Neuronal stem cell (in vitro differentiated cells): Measurements from ENCODE around the gene CBARP.
"Not testable (repeated sequence)": the region's sequence is repeated elsewhere in the genome, so short reads cannot be mapped to it uniquely, and the experiment has no call there.

Experiments
- DNase-seq: peaks from one replicate; pipeline ENCODE4 v3.0.0-alpha.2; 2013; ENCODE audit warnings: low spot score
- H2AFZ ChIP-seq: one replicate; pipeline ENCODE4 v1.6.1; 2013; ENCODE audit warnings: mild to moderate bottlenecking, low read length, inconsistent platforms
- H2AK5ac ChIP-seq: 2 replicates; pipeline ENCODE4 v1.6.1; 2013; ENCODE audit warnings: low read depth, mild to moderate bottlenecking, inconsistent platforms, low read length, moderate library complexity, mixed read lengths
- H2BK120ac ChIP-seq: 2 replicates; pipeline ENCODE4 v1.6.1; 2013; ENCODE audit warnings: low read depth, mild to moderate bottlenecking, inconsistent platforms, low read length, moderate library complexity, mixed read lengths
- H2BK12ac ChIP-seq: one replicate; pipeline ENCODE4 v1.6.1; 2013; ENCODE audit warnings: low read length, inconsistent platforms
- H2BK15ac ChIP-seq: 2 replicates; pipeline ENCODE4 v1.6.1; 2013; ENCODE audit warnings: mild to moderate bottlenecking, low read length, inconsistent platforms, mixed read lengths
- H2BK5ac ChIP-seq: one replicate; pipeline ENCODE4 v1.6.1; 2013; ENCODE audit warnings: inconsistent platforms, mild to moderate bottlenecking, low read length, moderate library complexity
- H3K14ac ChIP-seq: one replicate; pipeline ENCODE4 v1.6.1; 2013; ENCODE audit warnings: low read length, inconsistent platforms
- H3K18ac ChIP-seq: 2 replicates; pipeline ENCODE4 v1.6.1; 2013; ENCODE audit warnings: low read length, inconsistent platforms
- H3K23ac ChIP-seq: 2 replicates; pipeline ENCODE4 v1.6.1; 2013; ENCODE audit warnings: low read depth, mild to moderate bottlenecking, mixed read lengths, low read length, inconsistent platforms; ENCODE audit not compliant: poor library complexity
- H3K27ac ChIP-seq: replicated peaks from 3 replicates; pipeline ENCODE4 v1.5.1; 2013; ENCODE audit warnings: low read length, inconsistent platforms
- H3K27me3 ChIP-seq, 3 experiments: 2 replicates each; pipeline ENCODE4 v1.6.1; 2013; ENCODE audit warnings: low read length in 3 of 3, mild to moderate bottlenecking in 2 of 3, inconsistent platforms in 1 of 3, low read depth in 1 of 3, mixed read lengths in 1 of 3, moderate library complexity in 1 of 3; ENCODE audit not compliant: control insufficient read depth in 3 of 3, insufficient read depth in 3 of 3
- H3K36me3 ChIP-seq, 2 donors: replicated peaks in 1 of 2; 2 replicates each; pipeline ENCODE4 v1.6.1; 2013; ENCODE audit warnings: low read length in 2 of 2; ENCODE audit not compliant: control insufficient read depth in 2 of 2, insufficient read depth in 2 of 2
- H3K4ac ChIP-seq: 2 replicates; pipeline ENCODE4 v1.6.1; 2013; ENCODE audit warnings: inconsistent platforms, mild to moderate bottlenecking, low read length, moderate library complexity
- H3K4me1 ChIP-seq, 2 donors: 1 replicate in 1 of 2; 2 replicates in 1 of 2; pipeline ENCODE4 v1.6.1; 2013; ENCODE audit warnings: low read length in 2 of 2, low read depth in 1 of 2; ENCODE audit not compliant: control insufficient read depth in 2 of 2, insufficient read depth in 1 of 2
- H3K4me2 ChIP-seq: one replicate; pipeline ENCODE4 v1.6.1; 2013; ENCODE audit warnings: mild to moderate bottlenecking, low read length, inconsistent platforms; ENCODE audit not compliant: insufficient read depth, poor library complexity, severe bottlenecking
- H3K4me3 ChIP-seq, 2 donors: 2 replicates each; pipeline ENCODE4 v1.5.1; 2013; ENCODE audit warnings: low read length in 2 of 2, mild to moderate bottlenecking in 2 of 2, inconsistent platforms in 1 of 2, moderate library complexity in 1 of 2
- H3K79me1 ChIP-seq: one replicate; pipeline ENCODE4 v1.6.1; 2013; ENCODE audit warnings: low read depth, mild to moderate bottlenecking, inconsistent platforms, low read length, moderate library complexity
- H3K9ac ChIP-seq: one replicate; pipeline ENCODE4 v1.6.1; 2013; ENCODE audit warnings: mild to moderate bottlenecking, low read depth, low read length, inconsistent platforms; ENCODE audit not compliant: poor library complexity
- H3K9me3 ChIP-seq, 2 donors: replicated peaks in 1 of 2; 2 replicates each; pipeline versions ENCODE3 to v1.6.1; 2013; ENCODE audit warnings: low read length in 2 of 2, mild to moderate bottlenecking in 2 of 2, inconsistent platforms in 1 of 2, low read depth in 1 of 2, mixed read lengths in 1 of 2, moderate library complexity in 1 of 2; ENCODE audit not compliant: control insufficient read depth in 2 of 2, insufficient read depth in 1 of 2
- H4K8ac ChIP-seq: one replicate; pipeline ENCODE4 v1.6.1; 2013; ENCODE audit warnings: low read depth, mild to moderate bottlenecking, inconsistent platforms, low read length, moderate library complexity
- H4K91ac ChIP-seq: one replicate; pipeline ENCODE4 v1.6.1; 2013; ENCODE audit warnings: low read length, low read depth, mild to moderate bottlenecking, inconsistent platforms; ENCODE audit not compliant: poor library complexity
- WGBS, 2 donors: extraction: QIAGEN DNeasy Blood & Tissue Kit; methylation state at CpG; one replicate each; pipeline ENCODE4 v1.1.7; 2013; ENCODE audit warnings: missing lambda C conversion rate in 2 of 2, mixed read lengths in 1 of 2; ENCODE audit not compliant: insufficient read length in 2 of 2, insufficient replicate concordance in 1 of 2; ENCODE audit errors: extremely low coverage in 2 of 2; 5-methylcytosine and 5-hydroxymethylcytosine counted together

Gene CBARP

DNA sequence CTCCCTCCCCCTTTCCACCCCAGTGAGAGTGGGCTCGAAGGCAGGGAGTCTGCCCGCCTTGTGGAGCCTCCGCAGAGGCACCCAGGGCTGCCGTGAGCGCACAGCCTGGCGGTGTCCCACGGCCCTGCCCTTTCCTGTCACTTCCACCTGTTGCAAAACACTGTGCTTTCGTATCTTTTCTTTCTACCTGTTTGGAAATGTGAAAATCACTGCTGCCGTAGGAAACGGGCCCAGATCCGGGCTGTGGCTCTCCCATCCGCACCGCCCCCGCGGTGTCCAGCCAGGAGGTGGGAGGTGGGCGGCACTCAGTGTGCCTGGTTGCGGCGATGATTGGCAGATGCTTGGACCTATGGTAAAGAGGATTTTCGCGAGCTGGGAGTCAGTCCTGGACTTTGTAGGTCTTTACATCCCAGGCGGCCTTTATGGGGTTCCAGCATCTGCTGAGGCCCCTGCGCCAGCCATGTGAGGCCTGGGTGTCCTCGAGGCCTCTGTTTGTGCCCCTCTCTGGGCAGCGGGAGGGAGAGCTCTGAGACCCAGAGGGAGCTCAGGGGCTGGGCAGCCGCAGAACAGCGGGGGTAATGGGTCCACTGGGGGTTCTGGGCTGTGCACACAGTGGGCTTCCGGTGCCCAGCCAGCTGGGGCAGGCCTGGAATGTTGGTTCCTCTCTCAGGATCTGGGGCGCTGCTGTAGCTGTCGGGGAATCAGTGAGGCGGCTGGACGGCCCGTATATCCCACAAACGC lies 26.1 kb downstream of the CBARP start:
- peak overlapping the region; percentile 50 for H3K9ac ChIP-seq
- H2AFZ ChIP-seq, result no peak overlapping the region
- peaks cover 0 to 2% of the 10 kb centered on the region in 2 donors for H3K9me3 ChIP-seq
- no peak overlapping the region for H3K4me3 ChIP-seq
- peak overlapping the region; percentile 72 for H2BK120ac ChIP-seq
- H2BK15ac ChIP-seq, result no peak overlapping the region
- no peak overlapping the region for H3K18ac ChIP-seq
- H2AK5ac ChIP-seq, result peak overlapping the region; percentile 52
- no peak overlapping the region for H4K91ac ChIP-seq
- H3K14ac ChIP-seq, result no peak overlapping the region
- peak overlapping the region; percentile 89 for H3K23ac ChIP-seq
- DNase-seq, result no peak
- H3K4ac ChIP-seq, result no peak overlapping the region
- H4K8ac ChIP-seq, result no peak overlapping the region
- H3K36me3 ChIP-seq, result peaks cover 9 to 61% of the 10 kb centered on the region in 2 donors
- no peak overlapping the region for H3K4me2 ChIP-seq
- H3K27me3 ChIP-seq, result no peaks in the 10 kb centered on the region
- peaks cover 51% of the 10 kb centered on the region for H3K79me1 ChIP-seq
- H2BK12ac ChIP-seq, result no peak overlapping the region
- H3K4me1 ChIP-seq, result peaks cover 23 to 25% of the 10 kb centered on the region in 2 donors
- no CpG with 5 or more reads among the region's 33 CpGs for WGBS, 2 donors
- no peak overlapping the region for H3K27ac ChIP-seq
- H2BK5ac ChIP-seq, result peak overlapping the region; percentile 66

DNA sequence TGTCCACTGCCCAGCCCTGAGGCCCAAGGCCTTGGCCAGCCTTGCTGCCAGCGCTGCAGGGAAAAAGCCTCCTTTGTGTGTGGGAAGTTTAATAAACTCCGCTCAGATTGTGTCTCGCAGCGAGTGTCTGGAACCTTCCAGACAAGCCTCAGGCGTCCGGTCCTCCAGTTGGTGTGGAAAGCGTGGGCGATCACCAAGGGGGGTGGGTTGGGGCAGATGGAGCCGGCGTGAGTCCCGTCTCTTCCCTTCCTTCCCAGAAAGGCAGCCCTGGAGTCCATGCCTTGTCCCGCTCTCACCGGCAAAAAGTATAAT lies 27.6 kb downstream of the CBARP start:
- Histone ChIP-seq H3K27me3 (no peaks in the 10 kb centered on the region), H3K4ac (no peak overlapping the region), H3K18ac (no peak overlapping the region), H3K4me1 (peaks cover 22 to 23% of the 10 kb centered on the region in 2 donors), H3K9ac (no peak overlapping the region), H3K4me3 (no peak overlapping the region), H3K23ac (no peak overlapping the region), H2AFZ (no peak overlapping the region), H3K4me2 (no peak overlapping the region), H2BK15ac (no peak overlapping the region), H3K27ac (no peak overlapping the region), H2BK120ac (no peak overlapping the region), H2BK12ac (no peak overlapping the region), H2AK5ac (no peak overlapping the region), H4K8ac (no peak overlapping the region), H3K79me1 (peaks cover 52% of the 10 kb centered on the region), H3K14ac (no peak overlapping the region), H4K91ac (no peak overlapping the region), H3K9me3 (peaks cover 0 to 2% of the 10 kb centered on the region in 2 donors), H3K36me3 (peaks cover 9 to 61% of the 10 kb centered on the region in 2 donors), H2BK5ac (peak overlapping the region; percentile 72)
- DNase-seq, result no peak
- no CpG with 5 or more reads among the region's 13 CpGs for WGBS, 2 donors

GRCh38 chr19:1208830-1209229 lies 29.0 kb downstream of the CBARP start:
- no CpG with 5 or more reads among the region's 10 CpGs for WGBS, 2 donors
- not testable (repeated sequence) for H3K27ac ChIP-seq, H2BK12ac ChIP-seq, H3K9me3 ChIP-seq, H3K18ac ChIP-seq, H3K23ac ChIP-seq, H4K8ac ChIP-seq, H3K14ac ChIP-seq, H2BK15ac ChIP-seq, H2AFZ ChIP-seq, H2AK5ac ChIP-seq, H4K91ac ChIP-seq, H3K27me3 ChIP-seq, H3K9ac ChIP-seq, H3K4me3 ChIP-seq, H2BK120ac ChIP-seq, H3K4me2 ChIP-seq, DNase-seq, H3K4ac ChIP-seq, H2BK5ac ChIP-seq
- peaks cover 9 to 56% of the 10 kb centered on the region in 2 donors for H3K36me3 ChIP-seq
- H3K4me1 ChIP-seq, result peaks cover 18% of the 10 kb centered on the region in 2 donors
- peaks cover 41% of the 10 kb centered on the region for H3K79me1 ChIP-seq

GRCh38 chr19:1206864-1207450 lies 30.8 kb downstream of the CBARP start:
- WGBS, 2 donors, result no CpG with 5 or more reads among the region's 38 CpGs
- no peak overlapping the region for H3K27ac ChIP-seq
- peaks cover 7 to 44% of the 10 kb centered on the region in 2 donors for H3K36me3 ChIP-seq
- H2BK15ac ChIP-seq, result no peak overlapping the region
- peak overlapping the region; percentile 11 for H2BK5ac ChIP-seq
- H4K8ac ChIP-seq, result peak overlapping the region; percentile 72
- H2AK5ac ChIP-seq, result peak overlapping the region; percentile 58
- peak overlapping the region; percentile 97 for H3K9ac ChIP-seq
- H3K4ac ChIP-seq, result no peak overlapping the region
- no peak overlapping the region for H4K91ac ChIP-seq
- H3K23ac ChIP-seq, result peak overlapping the region; percentile 87
- peaks cover 13 to 18% of the 10 kb centered on the region in 2 donors for H3K4me1 ChIP-seq
- peak overlapping the region; percentile 93 for H3K4me2 ChIP-seq
- H3K27me3 ChIP-seq, result no peaks in the 10 kb centered on the region
- no peak for DNase-seq
- H2BK120ac ChIP-seq, result peak overlapping the region; percentile 52
- no peak overlapping the region for H2AFZ ChIP-seq
- H3K18ac ChIP-seq, result peak overlapping the region; percentile 8
- H3K4me3 ChIP-seq, result peak overlapping the region; percentile 66 to 98
- H3K14ac ChIP-seq, result peak overlapping the region; percentile 63
- peaks cover 36% of the 10 kb centered on the region for H3K79me1 ChIP-seq
- H3K9me3 ChIP-seq, result no peaks in the 10 kb centered on the region
- H2BK12ac ChIP-seq, result no peak overlapping the region
